Colonic mucosa (tissue), 4 donors: ENCODE results near the gene PIGN. TPM values are rescaled to one million over a fixed set of nuclear protein-coding genes. Genes with fewer than 3 reads are reported as not detected.

ENCODE experiments used
- DNase-seq: peaks from one replicate; pipeline ENCODE4 v3.0.0-alpha.2; 2020
- H3K27ac ChIP-seq: fragments of 200-600 bp; one replicate; pipeline ENCODE4 v1.8.0; 2021
- H3K27me3 ChIP-seq: fragments of 200-600 bp; one replicate; pipeline ENCODE4 v1.8.0; 2021
- H3K36me3 ChIP-seq: fragments of 200-600 bp; one replicate; pipeline ENCODE4 v1.8.0; 2021
- H3K4me1 ChIP-seq: fragments of 200-600 bp; one replicate; pipeline ENCODE4 v1.8.0; 2021; ENCODE audit warnings: mild to moderate bottlenecking
- H3K4me3 ChIP-seq: fragments of 200-600 bp; one replicate; pipeline ENCODE4 v1.8.0; 2021
- H3K9ac ChIP-seq, 2 donors: one replicate each; pipeline ENCODE4 v1.7.0; 2013; ENCODE audit warnings: control low read depth in 2 of 2, low read depth in 2 of 2, low read length in 2 of 2
- H3K9me3 ChIP-seq: fragments of 200-600 bp; one replicate; pipeline ENCODE4 v1.8.0; 2021
- CTCF ChIP-seq: fragments of 200-600 bp; IDR thresholded peaks from one replicate; pipeline ENCODE4 v1.8.0; 2022; ENCODE audit warnings: antibody characterized with exemption, mild to moderate bottlenecking
- intact Hi-C: fragments of 100-400 bp; cut with DNase I; formaldehyde crosslinking; loops from one replicate; pipeline ENCODE4 v1.14.1; 2022
- total RNA-seq, 2 donors: library from RNA; stranded (reverse); fragmentation: NEBNext Ultra II Directional in 1 of 2; extraction: Animal tissue kit (Norgen Biotek cat#: 25700) in 1 of 2; gene quantifications; one replicate each; pipeline ENCODE4 v1.2.1, GENCODE V29; 2021
- donor health status: healthy.
- donor health status: DM: no; HTN: no; CAD: no.
- donor health status: DM: no; HTN: no; CAD: no.

Gene PIGN
- total RNA-seq, 2 donors from 2014 or later, result 30.1 to 37.9 TPM

GRCh38 chr18:62201870-62202269, 15.0 kb upstream of the PIGN start:
- no peaks in the 10 kb centered on the region for H3K4me1 ChIP-seq
- H3K27ac ChIP-seq, result no peak overlapping the region
- no peak overlapping the region for H3K9ac ChIP-seq
- intact Hi-C loops, result no loop called here
- no peak for TF ChIP-seq CTCF
- no peak overlapping the region for H3K4me3 ChIP-seq
- no peaks in the 10 kb centered on the region for H3K9me3 ChIP-seq
- H3K27me3 ChIP-seq, result no peaks in the 10 kb centered on the region
- DNase-seq, result no peak
- no peaks in the 10 kb centered on the region for H3K36me3 ChIP-seq

GRCh38 chr18:62200121-62200914, 13.5 kb upstream of the PIGN start:
- H3K27ac ChIP-seq, result peak overlapping the region; percentile 42
- H3K9ac ChIP-seq, result no peak overlapping the region
- H3K4me1 ChIP-seq, result no peaks in the 10 kb centered on the region
- H3K27me3 ChIP-seq, result no peaks in the 10 kb centered on the region
- H3K4me3 ChIP-seq, result no peak overlapping the region
- H3K36me3 ChIP-seq, result no peaks in the 10 kb centered on the region
- TF ChIP-seq CTCF, result no peak
- H3K9me3 ChIP-seq, result no peaks in the 10 kb centered on the region
- no peak for DNase-seq
- intact Hi-C loops, result no loop called here

- no peaks in the 10 kb centered on the region for H3K27me3 ChIP-seq
- H3K9ac ChIP-seq, result no peak overlapping the region
- H3K9me3 ChIP-seq, result no peaks in the 10 kb centered on the region
- no peaks in the 10 kb centered on the region for H3K4me1 ChIP-seq
- H3K36me3 ChIP-seq, result no peaks in the 10 kb centered on the region
- H3K4me3 ChIP-seq, result no peak overlapping the region
- H3K27ac ChIP-seq, result peak overlapping the region; percentile 42
- no peak for DNase-seq
- intact Hi-C loops, result no loop called here
- TF ChIP-seq CTCF, result no peak
Observed at GRCh38 chr18:62199629-62200028, 12.8 kb upstream of the PIGN start.

- Histone ChIP-seq H3K9me3 (no peaks in the 10 kb centered on the region), H3K27me3 (no peaks in the 10 kb centered on the region), H3K36me3 (no peaks in the 10 kb centered on the region), H3K4me1 (no peaks in the 10 kb centered on the region), H3K9ac (peak overlapping the region in 1 of 2 donors; percentile 19), H3K27ac (no peak overlapping the region), H3K4me3 (no peak overlapping the region)
- DNase-seq, result no peak
- intact Hi-C loops, result no loop called here
- no peak for TF ChIP-seq CTCF
Observed at GRCh38 chr18:62198259-62198658, 11.4 kb upstream of the PIGN start.

- no peaks in the 10 kb centered on the region for H3K27me3 ChIP-seq
- no peaks in the 10 kb centered on the region for H3K9me3 ChIP-seq
- H3K27ac ChIP-seq, result peak overlapping the region; percentile 12
- no peak overlapping the region for H3K4me3 ChIP-seq
- no peaks in the 10 kb centered on the region for H3K36me3 ChIP-seq
- no peaks in the 10 kb centered on the region for H3K4me1 ChIP-seq
- DNase-seq, result no peak
- intact Hi-C loops, result no loop called here
- TF ChIP-seq CTCF, result no peak
- H3K9ac ChIP-seq, result no peak overlapping the region
Observed at GRCh38 chr18:62196980-62197379, 10.1 kb upstream of the PIGN start.
